A673 (cell line): ENCODE data around the gene STARD10. TPM values are rescaled to one million over a fixed set of nuclear protein-coding genes. Genes with fewer than 3 reads are reported as not detected.

Experiments used
- BruUV-seq: library from RNA; stranded (reverse); fragments of 400-500 nt; replicated peaks from 2 replicates; lab custom pipeline; 2021; lab: Mats Ljungman, UMichigan
- CTCF ChIA-PET: fragments of 300-600 bp; sonication (Branson Sonifier 250); formaldehyde crosslinking; loops from one replicate; lab custom pipeline; 2022; ENCODE audit warnings: antibody characterized with exemption; lab: Charles Lee
- POLR2A ChIA-PET: fragments of 300-600 bp; sonication (Branson Sonifier 250); formaldehyde crosslinking; loops from one replicate; lab custom pipeline; 2022; ENCODE audit warnings: antibody characterized with exemption; ENCODE audit not compliant: low non-redundant PET; lab: Charles Lee
- DNase-seq: peaks from one replicate; pipeline ENCODE4 v3.0.0-alpha.2; 2015; ENCODE audit warnings: low spot score
- H3K27ac ChIP-seq: fragments of 200-600 bp; sonication (generic); 2 replicates; pipeline ENCODE4 v1.5.1; 2016; ENCODE audit warnings: mixed run types, low read depth, mild to moderate bottlenecking, mixed read lengths, antibody characterized with exemption, low read length; ENCODE audit not compliant: poor library complexity, severe bottlenecking
- H3K27me3 ChIP-seq: fragments of 200-600 bp; sonication (generic); replicated peaks from 2 replicates; pipeline ENCODE4 v1.6.1; 2017; ENCODE audit warnings: mixed run types, low read depth, mild to moderate bottlenecking, mixed read lengths, antibody characterized with exemption, low read length; ENCODE audit not compliant: insufficient read depth, poor library complexity
- H3K36me3 ChIP-seq: fragments of 200-600 bp; sonication (generic); 2 replicates; pipeline ENCODE4 v1.6.1; 2016; ENCODE audit warnings: mixed run types, mild to moderate bottlenecking, mixed read lengths, antibody characterized with exemption, low read length; ENCODE audit not compliant: insufficient read depth, poor library complexity, severe bottlenecking
- H3K4me1 ChIP-seq: fragments of 200-600 bp; sonication (generic); 2 replicates; pipeline ENCODE4 v1.6.1; 2017; ENCODE audit warnings: mixed run types, mild to moderate bottlenecking, mixed read lengths, antibody characterized with exemption, low read length; ENCODE audit not compliant: insufficient read depth, poor library complexity, severe bottlenecking
- H3K4me3 ChIP-seq: fragments of 200-600 bp; sonication (generic); 2 replicates; pipeline ENCODE4 v1.5.1; 2016; ENCODE audit warnings: low read depth, mixed run types, mild to moderate bottlenecking, mixed read lengths, low read length; ENCODE audit not compliant: poor library complexity, severe bottlenecking
- H3K9me3 ChIP-seq: fragments of 200-600 bp; sonication (generic); 2 replicates; pipeline ENCODE4 v1.6.1; 2016; ENCODE audit warnings: mixed run types, low read depth, mild to moderate bottlenecking, mixed read lengths, antibody characterized with exemption, low read length; ENCODE audit not compliant: poor library complexity, severe bottlenecking
- CTCF ChIP-seq: fragments of 300-800, 200-600 bp; sonication (generic); conservative IDR thresholded peaks from 2 replicates; pipeline ENCODE4 v1.5.1; 2017; ENCODE audit warnings: low read depth, mild to moderate bottlenecking, antibody characterized with exemption, low read length, moderate library complexity, mixed read lengths
- EZH2 ChIP-seq: fragments of 200-600 bp; sonication (generic); IDR thresholded peaks from 2 replicates; pipeline ENCODE4 v1.6.1; 2017; ENCODE audit warnings: borderline replicate concordance, low read depth, mild to moderate bottlenecking, mixed read lengths, antibody characterized with exemption, low read length; ENCODE audit not compliant: poor library complexity, severe bottlenecking
- intact Hi-C: fragments of 100-400 bp; cut with micrococcal nuclease; formaldehyde crosslinking; loops from one replicate; pipeline ENCODE4 v1.10.0; 2022; ENCODE audit not compliant: unreplicated experiment
- total RNA-seq: library from RNA; stranded (reverse); gene quantifications from 2 replicates; pipeline ENCODE4 v1.2.3, GENCODE V29; 2021

The STARD10 gene
- total RNA-seq, 1 experiment from 2014 or later, result 16.9 TPM

DNA sequence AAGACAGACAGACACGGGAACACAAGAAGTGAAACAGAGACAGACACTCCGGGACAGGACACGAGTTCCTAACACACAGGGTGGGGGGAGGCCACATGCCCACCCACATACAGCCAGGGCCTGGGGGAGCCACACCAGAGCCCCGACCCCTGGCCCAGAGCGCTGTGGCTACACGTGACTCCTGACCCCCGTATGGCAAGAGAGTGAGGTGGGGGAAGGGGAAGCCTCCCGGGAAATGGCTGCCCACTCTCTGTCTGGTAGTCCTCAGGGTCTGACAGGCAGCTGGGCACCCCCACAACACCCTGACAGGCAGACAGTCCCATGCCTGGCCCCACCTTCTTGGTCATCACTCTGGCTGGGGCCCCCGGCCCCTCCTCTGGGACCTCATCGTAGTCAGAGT, 81.0 kb downstream of the STARD10 start:
- no peaks in the 10 kb centered on the region for H3K4me1 ChIP-seq
- H3K27me3 ChIP-seq, result no peaks in the 10 kb centered on the region
- ChIA-PET POLR2A (no interaction called here), CTCF (no interaction called here)
- intact Hi-C loops, result no loop called here
- H3K9me3 ChIP-seq, result no peaks in the 10 kb centered on the region
- BruUV-seq, result no TSS peak
- peak overlapping the region; percentile 47 for H3K27ac ChIP-seq
- TF ChIP-seq EZH2 (no peak), CTCF (no peak)
- no peak overlapping the region for H3K4me3 ChIP-seq
- no peak for DNase-seq
- H3K36me3 ChIP-seq, result peaks cover 6% of the 10 kb centered on the region

DNA sequence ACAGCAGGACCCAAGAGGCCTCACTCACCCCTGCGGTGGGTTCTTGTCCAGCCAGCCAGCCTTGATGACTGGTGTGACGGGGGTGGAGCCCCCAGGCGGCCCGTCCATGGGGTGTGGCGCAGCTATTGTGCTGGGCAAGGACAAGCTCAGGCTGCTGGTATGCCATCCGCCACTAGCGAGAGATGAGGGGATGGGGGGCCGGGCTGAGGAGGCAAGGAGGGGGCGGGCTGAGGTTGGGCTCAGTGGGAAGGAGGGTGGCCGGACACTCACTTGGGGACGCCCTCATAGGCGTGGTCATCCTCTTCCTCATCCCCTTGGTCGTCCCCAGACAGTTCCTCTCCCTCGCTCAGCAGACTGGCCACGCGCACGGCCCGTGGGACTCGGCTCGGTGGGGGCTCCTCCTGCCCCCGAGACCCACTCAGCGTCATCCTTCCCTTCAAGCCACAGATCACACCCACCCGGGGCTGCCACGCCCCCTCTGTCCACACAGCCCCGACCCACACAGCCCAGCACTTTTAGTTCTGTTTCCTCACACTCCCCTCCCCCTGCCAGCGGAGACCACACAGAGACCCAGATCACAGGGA, 81.6 kb downstream of the STARD10 start:
- H3K4me1 ChIP-seq, result no peaks in the 10 kb centered on the region
- no peak for TF ChIP-seq CTCF
- no peak for TF ChIP-seq EZH2
- ChIA-PET POLR2A (no interaction called here), CTCF (no interaction called here)
- BruUV-seq, result no TSS peak
- H3K36me3 ChIP-seq, result peaks cover 6% of the 10 kb centered on the region
- H3K27me3 ChIP-seq, result no peaks in the 10 kb centered on the region
- H3K9me3 ChIP-seq, result no peaks in the 10 kb centered on the region
- intact Hi-C loops, result no loop called here
- H3K27ac ChIP-seq, result peak overlapping the region; percentile 47
- H3K4me3 ChIP-seq, result no peak overlapping the region
- no peak for DNase-seq

DNA sequence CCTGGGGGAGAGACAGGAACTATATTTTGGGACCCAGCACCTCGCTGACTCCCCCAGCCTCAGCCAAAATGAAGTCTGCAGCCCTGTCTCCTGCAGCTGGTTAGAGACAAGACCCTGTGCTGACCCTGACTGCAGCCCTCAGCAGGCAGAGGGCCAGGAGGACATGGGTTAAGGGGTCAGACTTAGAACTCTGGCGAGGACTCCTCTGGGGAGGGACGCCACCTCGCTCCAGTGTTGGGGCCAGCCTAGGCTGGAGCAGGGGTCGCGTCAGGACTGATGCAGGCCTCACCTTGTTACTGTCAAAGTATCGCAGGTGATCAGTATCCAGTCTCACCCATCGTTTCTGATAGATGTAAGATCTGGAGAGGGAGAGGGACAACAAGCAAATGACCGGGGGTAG, 82.7 kb downstream of the STARD10 start:
- DNase-seq, result no peak
- TF ChIP-seq EZH2 (no peak), CTCF (no peak)
- no peak overlapping the region for H3K4me3 ChIP-seq
- H3K36me3 ChIP-seq, result peaks cover 6% of the 10 kb centered on the region
- no peaks in the 10 kb centered on the region for H3K9me3 ChIP-seq
- H3K4me1 ChIP-seq, result no peaks in the 10 kb centered on the region
- no peaks in the 10 kb centered on the region for H3K27me3 ChIP-seq
- BruUV-seq, result no TSS peak
- ChIA-PET CTCF (no interaction called here), POLR2A (no interaction called here)
- intact Hi-C loops, result no loop called here
- H3K27ac ChIP-seq, result no peak overlapping the region
